ENCODE results near the gene CAMSAP1.

CAMSAP1 gene

DNA sequence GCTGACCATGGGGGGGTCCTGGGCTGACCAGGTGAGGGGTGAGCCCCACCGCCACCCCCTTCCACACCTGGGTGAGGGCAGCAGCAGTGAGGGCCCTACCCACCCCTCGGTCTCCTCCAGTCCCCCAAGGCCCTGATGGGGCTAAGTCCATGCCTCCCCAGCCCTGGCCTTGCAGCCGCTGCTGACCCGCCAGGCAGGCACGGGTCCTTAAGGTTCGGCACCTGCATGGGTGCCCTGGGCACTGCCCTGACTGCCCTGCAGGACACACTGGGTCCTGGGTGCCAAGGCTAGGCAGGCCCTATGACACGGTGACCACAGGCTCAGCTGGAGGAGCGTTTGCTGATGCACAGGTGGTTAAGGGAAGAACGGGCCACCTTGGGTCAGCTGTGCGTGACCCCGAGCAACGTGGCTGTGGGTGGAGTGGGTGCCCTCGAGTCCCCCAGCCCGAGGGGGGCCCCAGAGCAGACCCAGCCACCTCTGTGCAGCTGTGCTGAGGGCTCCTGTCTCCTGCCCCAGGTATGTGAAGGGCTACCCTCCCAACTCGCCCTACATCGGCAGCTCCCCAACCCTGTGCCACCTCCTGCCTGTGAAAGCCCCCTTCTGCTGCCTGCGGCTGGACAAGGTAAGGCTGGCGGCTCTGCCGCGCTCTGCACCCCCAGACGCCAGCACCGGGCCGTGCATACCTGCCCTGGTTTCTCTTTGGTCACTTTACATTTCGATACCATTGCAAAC is 132.4 kb downstream of the CAMSAP1 start:
- no peak for DNase-seq (ENCODE audit: low read depth in 2 of 2)

- DNase-seq (ENCODE audit: low read depth in 2 of 2), result no peak
Measured at GRCh38 chr9:135774239-135774747, 133.1 kb downstream of the CAMSAP1 start.

GRCh38 chr9:135773530-135774238 is 133.7 kb downstream of the CAMSAP1 start:
- DNase-seq (ENCODE audit: low read depth in 2 of 2), result no peak

DNA sequence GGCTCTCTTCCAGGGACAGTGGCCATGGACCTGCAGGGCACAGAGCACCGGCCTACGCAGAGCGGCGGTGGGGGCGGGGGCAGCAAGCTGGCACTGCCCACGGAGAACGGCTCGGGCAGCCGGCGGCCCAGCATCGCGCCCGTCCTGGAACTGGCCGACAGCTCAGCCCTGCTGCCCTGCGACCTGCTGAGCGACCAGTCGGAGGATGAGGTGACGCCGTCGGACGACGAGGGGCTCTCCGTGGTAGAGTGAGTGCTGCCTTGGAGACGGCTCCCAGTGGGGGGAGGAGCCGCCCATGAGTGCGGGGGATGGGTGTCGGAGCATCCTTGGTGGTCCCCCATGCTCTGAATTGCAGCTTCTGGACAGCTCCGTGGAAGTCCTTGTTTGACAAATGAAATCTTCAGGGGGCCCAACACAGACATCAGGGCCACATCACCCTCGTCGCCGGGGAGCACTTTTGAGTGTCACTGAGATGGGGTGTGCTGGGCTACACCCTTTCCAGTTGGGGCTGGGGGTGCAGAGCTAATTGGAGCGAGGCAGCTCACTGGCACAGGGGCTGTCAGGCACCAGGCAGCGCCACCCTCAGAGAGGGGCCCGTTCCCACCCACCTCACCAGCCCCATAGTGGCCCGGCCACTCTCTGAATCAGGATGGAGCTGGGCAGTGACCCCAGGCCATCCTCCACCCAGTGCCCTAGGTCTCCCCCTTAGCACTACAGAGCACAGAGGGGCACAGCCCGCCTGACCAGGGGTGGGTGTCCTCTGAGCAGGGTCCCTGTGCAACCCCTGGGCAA is 134.4 kb downstream of the CAMSAP1 start:
- no peak for DNase-seq (ENCODE audit: low read depth in 2 of 2)

GRCh38 chr9:135772056-135772646 is 135.2 kb downstream of the CAMSAP1 start:
- no peak for DNase-seq (ENCODE audit: low read depth in 2 of 2)

DNA sequence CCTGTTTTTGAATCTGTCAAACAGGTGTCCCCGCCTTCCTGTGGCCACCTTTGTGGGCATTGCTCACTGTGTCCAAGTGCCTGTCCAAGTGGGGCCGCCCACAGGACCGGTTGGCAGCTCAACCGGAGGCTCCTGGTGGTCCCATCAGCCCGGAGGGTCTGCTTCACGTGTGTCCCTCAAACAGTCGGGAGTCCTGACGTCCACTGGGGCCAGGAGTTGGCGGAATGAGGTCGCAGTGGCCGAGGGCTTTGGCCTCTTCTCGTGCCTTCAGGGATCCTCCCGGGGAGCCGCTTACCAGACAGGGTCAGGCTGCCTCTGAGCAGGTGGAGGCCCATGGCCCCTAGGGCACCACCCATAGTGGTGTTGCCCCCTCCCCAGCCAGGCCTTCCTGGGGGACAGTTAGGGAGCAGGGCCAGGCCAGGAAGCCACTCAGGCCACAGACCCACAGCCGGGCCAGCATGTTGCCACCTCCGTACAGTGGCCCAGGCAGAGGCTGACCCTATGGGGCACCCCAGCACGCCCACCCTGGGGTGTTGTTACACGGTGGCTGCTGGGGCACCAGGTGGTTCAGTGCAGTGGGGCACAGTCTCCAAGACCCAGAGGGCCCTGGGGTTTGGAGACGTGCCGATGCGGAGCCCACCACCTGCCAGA is 135.8 kb downstream of the CAMSAP1 start:
- no peak for DNase-seq (ENCODE audit: low read depth in 2 of 2)

DNA sequence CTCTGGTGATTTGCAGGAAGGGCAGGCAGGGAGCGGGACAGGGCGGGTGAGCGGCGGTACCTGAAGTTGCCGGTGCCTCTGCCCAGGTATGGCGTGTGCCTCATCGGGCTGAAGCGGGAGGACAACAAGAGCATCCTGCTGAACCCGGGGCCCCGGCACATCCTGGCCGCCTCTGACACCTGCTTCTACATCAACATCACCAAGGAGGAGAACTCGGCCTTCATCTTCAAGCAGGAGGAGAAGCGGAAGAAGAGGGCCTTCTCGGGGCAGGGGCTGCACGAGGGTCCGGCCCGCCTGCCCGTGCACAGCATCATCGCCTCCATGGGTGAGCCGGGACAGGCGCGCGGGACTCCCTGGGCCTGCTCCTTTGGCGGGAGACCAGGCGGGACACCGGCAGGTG is 136.6 kb downstream of the CAMSAP1 start:
- DNase-seq (ENCODE audit: low read depth in 2 of 2), result no peak

- DNase-seq (ENCODE audit: low read depth in 2 of 2), result no peak
Measured at GRCh38 chr9:135770203-135770535, 137.2 kb downstream of the CAMSAP1 start.

GRCh38 chr9:135769489-135770202 is 137.7 kb downstream of the CAMSAP1 start:
- no peak for DNase-seq (ENCODE audit: low read depth in 2 of 2)

DNA sequence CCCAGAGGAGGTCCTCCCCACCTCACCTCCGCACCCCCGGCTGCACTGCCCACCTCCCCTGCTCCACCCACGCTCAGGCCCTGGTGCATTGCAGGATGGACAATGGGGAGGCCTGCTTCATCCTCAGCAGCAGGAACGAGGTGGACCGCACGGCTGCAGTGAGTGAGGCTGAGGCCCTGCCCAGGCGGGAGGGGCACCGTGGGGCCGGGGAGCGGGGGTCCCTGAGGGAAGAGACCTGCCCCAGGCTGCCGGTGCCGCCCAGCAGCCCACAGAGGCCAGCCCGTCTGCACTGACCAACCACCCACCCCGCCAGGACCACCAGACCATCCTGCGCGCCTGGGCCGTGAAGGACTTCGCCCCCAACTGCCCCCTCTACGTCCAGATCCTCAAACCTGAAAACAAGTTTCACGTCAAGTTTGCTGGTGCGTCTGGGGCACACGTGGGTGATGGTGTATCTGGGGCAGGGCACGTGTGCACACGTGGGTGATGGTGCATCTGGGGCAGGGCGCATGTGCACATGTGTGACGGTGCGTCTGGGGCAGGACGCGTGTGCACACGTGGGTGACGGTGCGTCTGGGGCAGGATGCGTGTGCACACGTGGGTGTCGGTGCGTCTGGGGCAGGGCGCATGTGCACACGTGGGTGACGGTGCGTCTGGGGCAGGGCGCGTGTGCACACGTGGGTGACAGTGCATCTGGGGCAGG is 138.7 kb downstream of the CAMSAP1 start:
- DNase-seq (ENCODE audit: low read depth in 2 of 2), result no peak

DNA sequence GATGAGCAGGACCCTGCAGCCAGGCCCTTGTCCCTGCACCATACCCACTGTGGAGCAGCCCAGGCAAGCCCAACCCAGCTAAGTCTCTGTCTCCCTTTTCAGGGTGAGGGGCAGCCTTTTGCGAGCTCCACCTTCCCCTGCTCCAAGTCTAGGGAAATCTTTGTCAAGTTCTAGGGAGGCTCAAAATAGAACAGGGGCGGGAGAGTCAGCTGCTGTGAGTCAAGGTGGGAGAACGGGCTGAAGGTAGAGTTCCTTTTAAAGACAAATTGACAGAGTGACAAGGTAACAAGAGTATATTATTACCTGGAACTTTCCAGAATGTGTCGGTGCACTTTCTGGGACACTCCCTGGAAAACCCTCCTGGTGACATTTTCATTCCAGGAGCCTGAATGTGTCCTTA is 140.6 kb downstream of the CAMSAP1 start:
- DNase-seq (ENCODE audit: low read depth in 2 of 2), result no peak

DNA sequence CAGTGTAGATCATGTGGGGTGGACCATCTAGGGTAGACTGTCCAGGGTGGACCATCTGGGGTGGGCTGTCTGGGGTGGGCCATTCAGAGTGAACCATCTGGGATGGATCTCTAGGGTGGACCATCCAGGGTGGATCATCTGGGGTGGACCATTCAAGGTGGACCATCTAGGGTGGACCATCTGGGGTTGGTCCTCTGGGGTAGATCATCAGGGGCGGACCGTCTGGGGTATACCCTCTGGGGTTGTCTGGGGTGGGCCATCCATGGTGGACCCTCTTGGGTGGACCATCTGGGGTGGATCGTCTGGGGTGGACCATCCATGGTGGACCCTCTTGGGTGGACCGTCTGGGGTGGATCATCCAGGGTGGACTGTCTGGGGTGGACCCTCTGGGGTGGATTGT is 141.1 kb downstream of the CAMSAP1 start:
- no peak for DNase-seq (ENCODE audit: low read depth in 2 of 2)

GRCh38 chr9:135765416-135765815 is 141.9 kb downstream of the CAMSAP1 start:
- DNase-seq (ENCODE audit: low read depth in 2 of 2), result no peak

GRCh38 chr9:135764731-135765130 is 142.6 kb downstream of the CAMSAP1 start:
- DNase-seq (ENCODE audit: low read depth in 2 of 2), result no peak

DNA sequence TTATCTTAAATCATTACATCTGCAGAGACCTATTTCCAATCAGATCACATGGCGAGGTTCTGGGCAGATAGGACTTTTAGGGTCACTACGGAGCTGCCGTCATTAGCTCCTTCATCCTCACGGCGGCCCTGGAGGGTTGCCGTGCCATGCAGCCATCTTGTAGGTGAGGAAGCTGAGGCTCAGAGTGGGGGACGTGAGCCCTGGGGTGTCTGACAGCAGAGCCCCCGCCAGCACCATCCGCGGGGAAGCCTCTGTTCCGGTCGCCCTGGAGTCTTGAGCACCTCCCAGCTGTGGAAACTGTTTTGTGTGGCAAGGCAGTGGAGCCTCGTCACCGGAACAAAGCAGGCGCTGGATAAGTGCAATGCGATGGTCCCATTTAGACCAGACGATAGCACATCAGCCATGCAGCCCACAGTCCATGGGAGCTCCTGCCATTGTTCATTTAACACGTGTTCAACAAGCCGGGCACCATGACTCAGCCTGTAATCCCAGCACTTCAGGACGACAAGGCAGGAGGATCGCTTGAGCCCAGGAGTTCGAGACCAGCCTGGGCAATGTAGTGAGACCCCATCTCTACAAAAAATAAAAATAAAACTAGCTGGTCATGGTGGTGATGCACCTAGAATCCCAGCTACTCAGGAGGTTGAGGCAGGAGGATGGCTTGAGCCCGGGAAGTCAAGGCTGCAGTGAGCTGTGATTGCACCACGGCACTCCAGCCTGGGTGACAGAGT is 143.5 kb downstream of the CAMSAP1 start:
- no peak for DNase-seq (ENCODE audit: low read depth in 2 of 2)

GRCh38 chr9:135762921-135763320 is 144.4 kb downstream of the CAMSAP1 start:
- no peak for DNase-seq (ENCODE audit: low read depth in 2 of 2)

- DNase-seq (ENCODE audit: low read depth in 2 of 2), result no peak
Measured at GRCh38 chr9:135761845-135762168, 145.5 kb downstream of the CAMSAP1 start.

- DNase-seq (ENCODE audit: low read depth in 2 of 2), result no peak
Measured at GRCh38 chr9:135761150-135761844, 146.0 kb downstream of the CAMSAP1 start.

DNA sequence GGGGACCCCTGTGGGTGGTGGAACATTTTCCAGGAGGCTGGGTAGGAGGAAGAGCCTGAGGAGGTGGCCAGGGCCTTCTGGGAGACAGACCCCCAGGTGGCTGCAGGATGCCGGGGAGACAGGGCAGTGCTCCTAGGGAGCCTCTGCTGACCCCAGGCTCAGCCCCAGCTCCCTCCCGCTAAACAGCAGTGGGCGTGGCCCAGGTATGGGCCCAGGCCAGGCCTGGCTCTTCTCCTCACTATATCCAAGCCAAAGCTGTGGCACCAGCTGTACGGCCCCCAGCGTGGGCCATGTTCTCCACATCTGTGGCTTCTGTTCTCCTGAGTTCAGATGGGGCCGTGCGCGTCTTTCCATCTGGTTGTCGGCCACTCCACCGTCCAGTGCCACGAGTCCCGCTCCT is 146.9 kb downstream of the CAMSAP1 start:
- DNase-seq (ENCODE audit: low read depth in 2 of 2), result no peak
